C4-2B (cell line): ENCODE results near the gene TRIM46.
"Not testable (repeated sequence)": the region's sequence is repeated elsewhere in the genome, so short reads cannot be mapped to it uniquely, and the experiment has no call there.

ENCODE experiments used
- H3K27ac ChIP-seq: fragments of 450-650 bp; 2 replicates; pipeline ENCODE4 v1.5.1; 2017
- ZFX ChIP-seq: fragments of 450-650 bp; IDR thresholded peaks from 2 replicates; pipeline ENCODE4 v1.6.1; 2017
- TF ChIP-seq, protein P1 (sequence below): fragments of 450-650 bp; conservative IDR thresholded peaks from 2 replicates; pipeline ENCODE4 v1.5.1; 2017; ENCODE audit warnings: mild to moderate bottlenecking

The TRIM46 gene

DNA sequence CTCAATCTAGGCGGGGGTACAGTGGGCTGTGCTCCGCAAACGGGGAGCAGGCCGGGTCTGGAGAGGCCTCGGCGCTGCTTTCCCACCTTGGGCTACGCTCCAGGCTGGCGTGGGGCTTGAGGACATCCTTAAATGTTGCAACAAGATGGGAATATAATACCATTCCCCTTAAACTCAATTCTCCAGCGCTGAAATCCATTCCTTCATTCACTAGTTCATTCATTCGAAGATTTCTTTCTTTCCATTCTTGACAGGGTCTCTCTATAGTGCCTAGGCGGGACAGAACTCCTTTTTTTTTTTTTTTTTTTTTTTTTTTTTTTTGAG is 33.1 kb upstream of the TRIM46 start:
- peak overlapping the region; percentile 84 for H3K27ac ChIP-seq
- no peak for TF ChIP-seq ZFX
- TF ChIP-seq, protein P1, sequence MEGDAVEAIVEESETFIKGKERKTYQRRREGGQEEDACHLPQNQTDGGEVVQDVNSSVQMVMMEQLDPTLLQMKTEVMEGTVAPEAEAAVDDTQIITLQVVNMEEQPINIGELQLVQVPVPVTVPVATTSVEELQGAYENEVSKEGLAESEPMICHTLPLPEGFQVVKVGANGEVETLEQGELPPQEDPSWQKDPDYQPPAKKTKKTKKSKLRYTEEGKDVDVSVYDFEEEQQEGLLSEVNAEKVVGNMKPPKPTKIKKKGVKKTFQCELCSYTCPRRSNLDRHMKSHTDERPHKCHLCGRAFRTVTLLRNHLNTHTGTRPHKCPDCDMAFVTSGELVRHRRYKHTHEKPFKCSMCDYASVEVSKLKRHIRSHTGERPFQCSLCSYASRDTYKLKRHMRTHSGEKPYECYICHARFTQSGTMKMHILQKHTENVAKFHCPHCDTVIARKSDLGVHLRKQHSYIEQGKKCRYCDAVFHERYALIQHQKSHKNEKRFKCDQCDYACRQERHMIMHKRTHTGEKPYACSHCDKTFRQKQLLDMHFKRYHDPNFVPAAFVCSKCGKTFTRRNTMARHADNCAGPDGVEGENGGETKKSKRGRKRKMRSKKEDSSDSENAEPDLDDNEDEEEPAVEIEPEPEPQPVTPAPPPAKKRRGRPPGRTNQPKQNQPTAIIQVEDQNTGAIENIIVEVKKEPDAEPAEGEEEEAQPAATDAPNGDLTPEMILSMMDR: no peak

DNA sequence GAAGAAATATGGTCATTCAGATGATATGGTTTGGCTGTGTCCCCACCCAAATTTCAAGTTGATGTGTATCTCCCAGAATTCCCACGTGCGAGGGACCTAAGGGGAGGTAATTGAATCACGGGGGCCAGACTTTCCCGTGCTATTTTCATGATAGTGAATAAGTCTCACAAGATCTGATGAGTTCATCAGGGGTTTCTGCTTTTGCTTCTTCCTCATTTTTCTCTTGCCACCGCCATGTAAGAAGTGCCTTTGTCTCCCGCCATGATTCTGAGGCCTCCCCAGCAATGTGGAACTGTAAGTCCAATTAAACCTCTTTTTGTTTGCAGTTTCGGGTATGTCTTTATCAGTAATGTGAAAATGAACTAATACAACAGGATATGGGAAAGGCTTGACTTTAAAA is 31.9 kb upstream of the TRIM46 start:
- H3K27ac ChIP-seq: no peak overlapping the region
- TF ChIP-seq, protein P1: no peak
- TF ChIP-seq ZFX: no peak

DNA sequence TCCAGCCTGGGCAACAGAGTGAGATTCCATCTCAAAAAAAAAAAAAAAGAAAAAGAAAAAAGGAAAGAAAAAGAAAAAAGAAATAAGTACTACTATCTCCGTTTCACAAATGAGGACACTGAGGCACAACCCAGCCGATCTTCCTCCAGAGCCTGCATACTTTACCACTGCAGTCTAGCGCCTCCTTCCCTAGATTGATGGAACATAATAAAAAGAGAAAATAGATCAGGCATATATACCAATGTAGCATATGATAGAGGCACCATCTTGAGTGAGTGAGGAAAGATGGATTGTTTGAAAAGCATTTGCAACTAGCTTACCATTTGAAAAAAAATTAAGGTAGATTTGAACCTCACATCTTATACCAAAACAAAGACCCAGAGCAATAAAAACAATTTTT is 28.2 kb upstream of the TRIM46 start:
- H3K27ac ChIP-seq: no peak overlapping the region
- TF ChIP-seq, protein P1: no peak

DNA sequence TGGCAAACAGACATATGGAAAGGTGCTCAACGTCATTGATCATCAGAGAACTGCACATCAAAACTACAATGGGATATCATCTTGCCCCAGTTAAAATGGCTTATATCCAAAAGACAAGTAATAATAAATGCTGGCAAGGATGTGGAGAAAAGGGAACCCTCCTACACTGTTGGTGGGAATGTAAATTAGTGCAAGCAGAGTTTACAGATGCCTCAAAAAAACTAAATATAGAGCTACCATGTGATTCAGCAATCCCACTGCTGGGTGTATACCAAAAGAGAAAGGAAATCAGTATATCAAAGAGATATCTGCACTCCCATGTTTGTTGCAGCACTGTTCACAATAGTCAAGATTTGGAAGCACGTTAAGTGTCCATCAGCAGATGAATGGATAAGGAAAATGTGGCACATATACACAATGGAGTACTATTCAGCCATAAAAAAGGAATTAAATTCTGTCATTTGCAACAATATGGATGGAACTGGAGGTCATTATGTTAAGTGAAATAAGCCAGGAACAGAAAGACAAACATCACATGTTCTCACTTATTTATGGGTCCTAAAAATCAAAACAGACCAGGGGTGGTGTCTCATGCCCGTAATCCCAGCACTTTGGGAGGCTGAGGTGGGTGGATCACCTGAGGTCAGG is 17.5 kb upstream of the TRIM46 start:
- H3K27ac ChIP-seq: not testable (repeated sequence)

DNA sequence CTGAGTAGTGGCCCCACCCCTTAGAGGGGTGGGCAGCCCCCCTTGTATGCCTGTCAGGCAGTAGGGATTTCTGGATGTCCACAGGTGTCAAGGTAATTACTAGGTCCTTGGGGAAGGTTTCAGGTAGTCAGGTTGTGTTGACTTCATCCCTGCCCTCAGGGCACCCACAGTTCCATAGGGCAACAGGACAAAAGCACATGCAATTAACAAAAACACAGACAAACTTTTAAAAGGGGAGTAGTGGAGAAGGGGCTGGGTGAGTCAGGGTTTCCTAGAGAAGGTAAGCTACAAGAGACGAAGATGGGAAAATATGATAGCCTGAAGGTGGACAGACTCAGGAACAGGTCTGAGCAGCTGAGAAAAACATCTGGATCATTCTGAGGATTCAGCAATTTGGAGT is 14.7 kb upstream of the TRIM46 start:
- no peak overlapping the region for H3K27ac ChIP-seq
- no peak for TF ChIP-seq ZFX
- TF ChIP-seq, protein P1: no peak

DNA sequence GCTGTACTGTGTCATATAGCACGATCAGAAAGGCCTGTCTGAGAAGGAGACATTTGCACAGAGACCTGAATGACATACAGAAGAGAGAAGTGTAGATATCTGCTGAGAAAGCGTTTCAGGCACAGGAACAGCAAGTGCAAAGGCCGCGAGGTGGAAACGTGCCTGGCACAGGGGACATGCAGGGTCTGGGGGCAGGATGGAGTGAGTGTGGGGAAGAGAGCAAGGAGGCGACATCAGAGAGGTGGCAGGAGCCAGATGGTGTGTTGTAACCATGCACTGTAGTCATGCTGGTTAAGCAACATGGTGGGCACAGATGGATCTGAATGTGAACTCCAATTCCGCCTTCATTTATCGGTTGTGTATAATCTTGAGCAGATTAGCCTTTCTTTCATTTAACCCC is 13.5 kb upstream of the TRIM46 start:
- H3K27ac ChIP-seq: no peak overlapping the region
- no peak for TF ChIP-seq ZFX
- TF ChIP-seq, protein P1: no peak

DNA sequence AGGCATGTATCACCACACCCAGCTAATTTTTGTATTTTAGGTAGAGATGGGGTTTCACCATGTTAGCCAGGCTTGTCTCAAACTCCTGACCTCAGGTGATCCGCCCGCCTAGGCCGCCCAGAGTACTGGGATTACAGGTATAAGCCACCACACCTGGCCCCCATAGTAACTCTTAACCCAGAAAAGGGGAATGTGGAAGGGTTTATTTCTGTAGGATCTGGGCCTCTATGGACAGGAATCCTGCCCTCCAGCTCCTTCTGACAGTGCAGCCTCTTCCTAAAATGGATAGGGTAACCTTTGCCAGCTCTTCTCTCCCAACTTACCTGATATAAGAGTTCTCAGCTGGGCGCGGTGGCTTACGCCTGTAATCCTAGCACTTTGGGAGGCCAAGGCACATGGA is 11.0 kb upstream of the TRIM46 start:
- not testable (repeated sequence) for H3K27ac ChIP-seq

DNA sequence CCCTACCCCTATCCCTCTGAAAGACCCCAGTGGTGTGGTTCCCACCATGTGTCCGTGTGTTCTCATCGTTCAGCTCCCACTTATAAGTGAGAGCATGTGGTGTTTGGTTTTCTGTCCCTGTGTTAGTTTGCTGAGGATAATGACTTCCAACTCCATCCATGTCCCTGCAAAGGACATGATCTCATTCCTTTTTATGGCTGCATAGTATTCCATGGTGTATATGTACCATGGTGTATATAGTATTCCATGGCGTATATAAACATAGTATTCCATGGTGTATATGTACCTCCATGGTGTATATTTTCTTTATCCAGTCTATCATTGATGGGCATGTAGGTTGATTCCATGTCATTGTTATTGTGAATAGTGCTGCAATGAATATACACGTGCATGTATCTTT is 9.9 kb upstream of the TRIM46 start:
- H3K27ac ChIP-seq: not testable (repeated sequence)

DNA sequence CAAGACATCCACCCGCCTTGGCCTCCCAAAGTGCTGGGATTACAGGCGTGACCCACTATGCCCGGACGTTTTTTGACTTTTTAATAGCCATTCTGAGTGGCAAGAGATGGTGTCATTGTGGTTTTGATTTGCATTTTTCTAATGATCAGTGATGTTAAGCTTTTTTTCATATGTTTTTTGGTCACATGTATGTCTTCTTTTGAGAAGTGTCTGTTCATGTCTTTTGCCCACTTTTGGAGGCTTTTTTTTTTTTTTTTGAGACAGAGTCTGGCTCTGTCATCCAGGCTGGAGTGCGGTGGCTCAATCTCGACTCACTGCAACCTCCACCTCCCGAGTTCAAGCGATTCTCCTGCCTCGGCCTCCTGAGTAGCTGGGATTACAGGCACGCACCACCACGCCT is 9.0 kb upstream of the TRIM46 start:
- H3K27ac ChIP-seq: not testable (repeated sequence)

DNA sequence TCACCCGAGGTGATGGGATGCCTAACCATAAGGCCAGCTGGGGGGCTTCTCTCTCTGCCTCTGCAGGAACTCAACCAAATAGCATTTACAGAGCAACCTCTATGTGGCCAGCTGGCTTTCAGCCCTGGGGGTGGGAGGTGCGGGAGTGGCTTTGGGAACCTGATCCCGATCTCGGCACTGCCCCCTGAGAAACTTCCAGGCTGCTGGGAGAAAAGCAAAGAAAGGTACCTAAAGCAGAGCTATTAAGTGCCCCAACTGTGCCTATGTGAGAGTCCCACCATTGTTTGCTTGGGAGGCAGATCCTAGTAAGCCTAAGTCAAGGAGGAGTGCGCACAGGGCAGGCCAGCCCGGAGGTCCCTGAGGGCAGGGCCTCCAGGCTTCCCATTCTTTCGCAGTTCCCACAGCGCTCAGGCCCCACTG is 7.6 kb upstream of the TRIM46 start:
- no peak overlapping the region for H3K27ac ChIP-seq
- no peak for TF ChIP-seq ZFX
- TF ChIP-seq, protein P1: no peak
